ENCODE results near the gene DKK3.

DNA sequence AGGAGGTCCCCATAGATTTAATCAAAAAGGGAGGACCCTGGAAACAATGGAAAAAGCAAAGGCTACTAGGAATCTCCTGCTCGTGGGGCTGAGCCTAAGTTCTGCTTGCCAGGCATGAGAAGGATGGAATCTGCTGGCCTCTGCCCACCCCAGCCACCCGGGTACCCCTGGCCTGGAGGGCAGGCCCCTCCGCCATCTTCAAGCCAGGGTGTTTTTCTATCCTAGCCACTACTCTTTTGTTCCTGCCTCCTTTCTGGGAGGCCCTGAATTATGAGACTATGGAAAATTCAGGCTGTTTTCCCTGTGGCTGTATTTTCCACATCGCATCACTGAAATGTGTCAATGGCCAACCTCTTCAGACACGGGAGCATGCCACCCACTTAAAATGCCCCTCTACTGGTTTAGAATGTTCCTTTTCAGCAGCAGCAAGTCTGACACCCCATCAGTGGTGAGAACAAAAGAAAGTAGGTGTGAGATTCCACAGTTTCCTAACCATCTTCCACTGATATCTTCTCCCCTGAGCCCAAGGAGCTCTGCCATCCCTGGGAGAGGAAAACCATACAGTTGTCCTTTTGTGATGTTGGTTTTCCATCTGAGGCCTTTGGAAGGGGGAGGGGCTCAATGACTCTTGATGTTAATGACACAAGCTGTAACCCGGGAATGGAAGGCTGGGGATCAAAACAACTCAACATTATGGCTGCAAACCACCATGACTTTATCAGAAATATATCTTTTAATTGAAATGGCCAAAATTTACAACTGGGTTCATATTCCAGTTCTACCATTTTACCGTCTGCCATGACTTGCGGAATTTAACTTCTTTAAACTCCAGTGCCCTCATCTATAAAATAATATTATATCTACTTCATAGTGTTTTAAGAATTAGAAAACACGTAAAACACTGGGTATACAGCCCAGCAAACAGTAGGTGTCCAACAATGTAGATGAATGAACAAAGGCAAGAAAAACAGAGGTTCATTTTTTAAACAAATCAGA lies 22.2 kb downstream of the DKK3 start:
- TF ChIP-seq RAD21 (CRISPR knock-in tag; IDR thresholded peaks at IDR 0.05) (no peak), GABPB1 (CRISPR knock-in tag; IDR thresholded peaks at IDR 0.05) (no peak)

Data from HepG2 (cell line).